Measurements from ENCODE around the gene TRPC4. TPM values are rescaled to one million over a fixed set of nuclear protein-coding genes. Genes with fewer than 3 reads are reported as not detected.

Gene TRPC4
- total and polyA plus RNA-seq, 2 donors (not counting 1 experiment from before 2014, with no cell fraction given), result not detected

DNA sequence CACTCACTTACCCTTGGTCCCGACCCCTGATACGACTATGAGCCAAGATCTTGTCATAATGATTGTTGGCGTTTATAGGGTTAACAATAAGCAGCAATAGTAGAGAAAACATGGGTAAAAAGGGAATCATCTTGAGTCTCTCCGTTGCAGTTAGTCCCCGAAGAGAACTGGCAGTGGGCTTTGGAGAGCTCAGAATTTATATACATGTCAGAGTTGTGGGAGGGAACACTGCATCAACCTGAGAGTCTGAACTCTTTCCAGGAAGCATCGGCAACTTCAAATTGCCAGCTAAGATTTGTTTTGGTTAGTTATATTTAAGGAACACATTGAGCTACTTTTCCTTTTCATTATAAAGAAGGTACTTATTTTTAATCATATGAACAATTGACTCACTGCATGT, 271.0 kb downstream of the TRPC4 start, which contains the start of gene POSTN:
Gene POSTN (minus strand): TSS at position 172 of the 400 bp plus-strand sequence. CDS start 42 bp downstream, at position 130.
- H3K79me2 ChIP-seq (ENCODE audit: control insufficient read depth, insufficient read depth, low read length), result no peaks in the 10 kb centered on the region
- H4K20me1 ChIP-seq (ENCODE audit: control insufficient read depth, insufficient read depth, low read length, poor library complexity, severe bottlenecking), result no peaks in the 10 kb centered on the region
- Mint-ChIP-seq H3K27me3 (no peaks in the 10 kb centered on the region), H3K9me3 (ENCODE audit: insufficient read depth) (no peaks in the 10 kb centered on the region), H3K27ac (no peak within 1 kb of the TSS), H3K4me3 (no peak within 1 kb of the TSS), H3K4me1 (no peaks in the 10 kb centered on the region)
- H3K4me1 ChIP-seq (ENCODE audit: control insufficient read depth in 2 of 2, insufficient read depth in 2 of 2, low read length in 2 of 2), result no peaks in the 10 kb centered on the region
- CTCF ChIA-PET, result no interaction called here
- H3K9ac ChIP-seq (ENCODE audit: low read length), result no peak within 1 kb of the TSS
- DNase-seq (no peak), ATAC-seq (ENCODE audit: low read depth) (no peak)
- H3K4me3 ChIP-seq (ENCODE audit: control extremely low read depth in 1 of 5, extremely low read depth in 1 of 5, insufficient read depth in 1 of 5, low read depth in 2 of 5, low read length in 4 of 5), result no peak within 1 kb of the TSS
- no peak within 1 kb of the TSS for H2AFZ ChIP-seq (ENCODE audit: insufficient read depth, low read depth, low read length, poor library complexity, severe bottlenecking)
- no peaks in the 10 kb centered on the region for H3K36me3 ChIP-seq (replicated peaks in 1 of 2; ENCODE audit: control extremely low read depth in 1 of 2, control insufficient read depth in 1 of 2, extremely low read depth in 1 of 2, insufficient read depth in 2 of 2, low read length in 1 of 2)
- no peak for TF ChIP-seq CTCF (IDR thresholded peaks at IDR 0.05)
- no peak for TF ChIP-seq EZH2 (IDR thresholded peaks at IDR 0.05; ENCODE audit: borderline replicate concordance, insufficient read depth, low read depth, low read length, poor library complexity, severe bottlenecking)
- no peaks in the 10 kb centered on the region for H3K9me3 ChIP-seq (ENCODE audit: control extremely low read depth in 1 of 3, control insufficient read depth in 2 of 3, insufficient read depth in 1 of 3, low read length in 2 of 3)
- intact Hi-C loops (cut with micrococcal nuclease), result no loop called here
- H3K4me2 ChIP-seq (replicated peaks; ENCODE audit: low read depth, low read length, poor library complexity, severe bottlenecking), result no peak within 1 kb of the TSS
- no peak within 1 kb of the TSS for H3K27ac ChIP-seq (ENCODE audit: low read length in 2 of 2)
- POLR2A ChIA-PET, result no interaction called here
- no peaks in the 10 kb centered on the region for H3K27me3 ChIP-seq (replicated peaks in 1 of 4; ENCODE audit: control extremely low read depth in 1 of 4, control insufficient read depth in 3 of 4, insufficient read depth in 4 of 4, low read length in 3 of 4)
- WGBS (ENCODE audit: insufficient coverage), result 19% methylated on average over 3 of the region's 6 CpGs

GRCh38 chr13:37597477-37598025, 272.0 kb downstream of the TRPC4 start:
- WGBS (ENCODE audit: insufficient coverage), result no CpG with 5 or more reads among the region's 2 CpGs
- no peak for ATAC-seq (ENCODE audit: low read depth)
- H3K4me2 ChIP-seq (replicated peaks; ENCODE audit: low read depth, low read length, poor library complexity, severe bottlenecking), result no peak overlapping the region
- H3K4me3 Mint-ChIP-seq, result no peak overlapping the region
- no peaks in the 10 kb centered on the region for H3K9me3 ChIP-seq (ENCODE audit: control extremely low read depth in 1 of 3, control insufficient read depth in 2 of 3, insufficient read depth in 1 of 3, low read length in 2 of 3)
- H3K4me3 ChIP-seq (ENCODE audit: control extremely low read depth in 1 of 5, extremely low read depth in 1 of 5, insufficient read depth in 1 of 5, low read depth in 2 of 5, low read length in 4 of 5), result no peak overlapping the region
- H4K20me1 ChIP-seq (ENCODE audit: control insufficient read depth, insufficient read depth, low read length, poor library complexity, severe bottlenecking), result no peaks in the 10 kb centered on the region
- H3K27ac Mint-ChIP-seq, result no peak overlapping the region
- H3K9me3 Mint-ChIP-seq (ENCODE audit: insufficient read depth), result no peaks in the 10 kb centered on the region
- no peaks in the 10 kb centered on the region for H3K4me1 Mint-ChIP-seq
- no peaks in the 10 kb centered on the region for H3K27me3 Mint-ChIP-seq
- H3K27ac ChIP-seq (ENCODE audit: low read length in 2 of 2), result no peak overlapping the region
- intact Hi-C loops (cut with micrococcal nuclease), result no loop called here
- no peaks in the 10 kb centered on the region for H3K4me1 ChIP-seq (ENCODE audit: control insufficient read depth in 2 of 2, insufficient read depth in 2 of 2, low read length in 2 of 2)
- H3K9ac ChIP-seq (ENCODE audit: low read length), result no peak overlapping the region
- POLR2A ChIA-PET, result no interaction called here
- no peaks in the 10 kb centered on the region for H3K79me2 ChIP-seq (ENCODE audit: control insufficient read depth, insufficient read depth, low read length)
- DNase-seq, result no peak
- TF ChIP-seq CTCF (IDR thresholded peaks at IDR 0.05) (no peak), EZH2 (IDR thresholded peaks at IDR 0.05; ENCODE audit: borderline replicate concordance, insufficient read depth, low read depth, low read length, poor library complexity, severe bottlenecking) (no peak)
- no peaks in the 10 kb centered on the region for H3K36me3 ChIP-seq (replicated peaks in 1 of 2; ENCODE audit: control extremely low read depth in 1 of 2, control insufficient read depth in 1 of 2, extremely low read depth in 1 of 2, insufficient read depth in 2 of 2, low read length in 1 of 2)
- CTCF ChIA-PET, result interaction anchor here (0.7 kb wide), 1 partner anchor 125 kb away, joined by 3 read pairs; no protein-coding TSS in a partner anchor
- no peaks in the 10 kb centered on the region for H3K27me3 ChIP-seq (replicated peaks in 1 of 4; ENCODE audit: control extremely low read depth in 1 of 4, control insufficient read depth in 3 of 4, insufficient read depth in 4 of 4, low read length in 3 of 4)
- H2AFZ ChIP-seq (ENCODE audit: insufficient read depth, low read depth, low read length, poor library complexity, severe bottlenecking), result no peak overlapping the region
